ENCODE results near the gene CKM. TPM values are rescaled to one million over a fixed set of nuclear protein-coding genes. Genes with fewer than 3 reads are reported as not detected.

CKM gene
- total and polyA plus RNA-seq, 10 of the 15 experiments (the other 5 are each of a cell fraction or from before 2014, with no cell fraction given), result 0.08 to 0.14 (median 0.13) TPM; not detected in 5

GRCh38 chr19:45370410-45371204 lies 47.9 kb upstream of the CKM start, which contains the start of gene ERCC2 (continued):
- TF ChIP-seq, protein P1, sequence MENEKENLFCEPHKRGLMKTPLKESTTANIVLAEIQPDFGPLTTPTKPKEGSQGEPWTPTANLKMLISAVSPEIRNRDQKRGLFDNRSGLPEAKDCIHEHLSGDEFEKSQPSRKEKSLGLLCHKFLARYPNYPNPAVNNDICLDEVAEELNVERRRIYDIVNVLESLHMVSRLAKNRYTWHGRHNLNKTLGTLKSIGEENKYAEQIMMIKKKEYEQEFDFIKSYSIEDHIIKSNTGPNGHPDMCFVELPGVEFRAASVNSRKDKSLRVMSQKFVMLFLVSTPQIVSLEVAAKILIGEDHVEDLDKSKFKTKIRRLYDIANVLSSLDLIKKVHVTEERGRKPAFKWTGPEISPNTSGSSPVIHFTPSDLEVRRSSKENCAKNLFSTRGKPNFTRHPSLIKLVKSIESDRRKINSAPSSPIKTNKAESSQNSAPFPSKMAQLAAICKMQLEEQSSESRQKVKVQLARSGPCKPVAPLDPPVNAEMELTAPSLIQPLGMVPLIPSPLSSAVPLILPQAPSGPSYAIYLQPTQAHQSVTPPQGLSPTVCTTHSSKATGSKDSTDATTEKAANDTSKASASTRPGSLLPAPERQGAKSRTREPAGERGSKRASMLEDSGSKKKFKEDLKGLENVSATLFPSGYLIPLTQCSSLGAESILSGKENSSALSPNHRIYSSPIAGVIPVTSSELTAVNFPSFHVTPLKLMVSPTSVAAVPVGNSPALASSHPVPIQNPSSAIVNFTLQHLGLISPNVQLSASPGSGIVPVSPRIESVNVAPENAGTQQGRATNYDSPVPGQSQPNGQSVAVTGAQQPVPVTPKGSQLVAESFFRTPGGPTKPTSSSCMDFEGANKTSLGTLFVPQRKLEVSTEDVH (IDR thresholded peaks at IDR 0.05; ENCODE audit: low read depth, partially characterized antibody), result no peak
- TF ChIP-seq, protein P2, sequence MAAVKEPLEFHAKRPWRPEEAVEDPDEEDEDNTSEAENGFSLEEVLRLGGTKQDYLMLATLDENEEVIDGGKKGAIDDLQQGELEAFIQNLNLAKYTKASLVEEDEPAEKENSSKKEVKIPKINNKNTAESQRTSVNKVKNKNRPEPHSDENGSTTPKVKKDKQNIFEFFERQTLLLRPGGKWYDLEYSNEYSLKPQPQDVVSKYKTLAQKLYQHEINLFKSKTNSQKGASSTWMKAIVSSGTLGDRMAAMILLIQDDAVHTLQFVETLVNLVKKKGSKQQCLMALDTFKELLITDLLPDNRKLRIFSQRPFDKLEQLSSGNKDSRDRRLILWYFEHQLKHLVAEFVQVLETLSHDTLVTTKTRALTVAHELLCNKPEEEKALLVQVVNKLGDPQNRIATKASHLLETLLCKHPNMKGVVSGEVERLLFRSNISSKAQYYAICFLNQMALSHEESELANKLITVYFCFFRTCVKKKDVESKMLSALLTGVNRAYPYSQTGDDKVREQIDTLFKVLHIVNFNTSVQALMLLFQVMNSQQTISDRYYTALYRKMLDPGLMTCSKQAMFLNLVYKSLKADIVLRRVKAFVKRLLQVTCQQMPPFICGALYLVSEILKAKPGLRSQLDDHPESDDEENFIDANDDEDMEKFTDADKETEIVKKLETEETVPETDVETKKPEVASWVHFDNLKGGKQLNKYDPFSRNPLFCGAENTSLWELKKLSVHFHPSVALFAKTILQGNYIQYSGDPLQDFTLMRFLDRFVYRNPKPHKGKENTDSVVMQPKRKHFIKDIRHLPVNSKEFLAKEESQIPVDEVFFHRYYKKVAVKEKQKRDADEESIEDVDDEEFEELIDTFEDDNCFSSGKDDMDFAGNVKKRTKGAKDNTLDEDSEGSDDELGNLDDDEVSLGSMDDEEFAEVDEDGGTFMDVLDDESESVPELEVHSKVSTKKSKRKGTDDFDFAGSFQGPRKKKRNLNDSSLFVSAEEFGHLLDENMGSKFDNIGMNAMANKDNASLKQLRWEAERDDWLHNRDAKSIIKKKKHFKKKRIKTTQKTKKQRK (IDR thresholded peaks at IDR 0.05; ENCODE audit: low read depth, low read length), result peak; percentile 28; the same call in 1 of the 2 replicates
- TF ChIP-seq TAF1 (IDR thresholded peaks at IDR 0.05; ENCODE audit: borderline replicate concordance, low read depth, low read length) (peak; percentile 8; the same call in 1 of the 2 replicates), FOS (IDR thresholded peaks at IDR 0.05; ENCODE audit: borderline replicate concordance, extremely low read depth, insufficient read length) (peak; percentile 81), MLLT1 (IDR thresholded peaks at IDR 0.05) (peak; percentile 98), POLR2AphosphoS5 (IDR thresholded peaks at IDR 0.05; ENCODE audit: low read length) (peak; percentile 55; the same call in 1 of the 2 replicates), IRF5 (IDR thresholded peaks at IDR 0.05; ENCODE audit: borderline replicate concordance) (no peak), IKZF2 (IDR thresholded peaks at IDR 0.05) (no peak), MEF2B (IDR thresholded peaks at IDR 0.05; ENCODE audit: partially characterized antibody, poor library complexity, severe bottlenecking) (no peak), PRDM15 (CRISPR knock-in tag; IDR thresholded peaks at IDR 0.05) (no peak), MXI1 (IDR thresholded peaks at IDR 0.05; ENCODE audit: low read depth, low read length) (peak; percentile 40; the same call in 1 of the 2 replicates), SIN3A (IDR thresholded peaks at IDR 0.05; ENCODE audit: low read depth, low read length) (no peak)
